SK-N-MC (cell line): ENCODE measurements around the gene GIN1.

ENCODE experiments used
- EZH2 ChIP-seq: fragments of 200-600 bp; sonication (generic); IDR thresholded peaks from one replicate; pipeline ENCODE4 v1.6.1; 2017; ENCODE audit warnings: antibody characterized with exemption
- POLR2AphosphoS5 ChIP-seq: IDR thresholded peaks from 2 replicates; pipeline ENCODE4 v1.6.1; 2012; ENCODE audit warnings: mild to moderate bottlenecking, low read depth, low read length, borderline replicate concordance

GRCh38 chr5:103135461-103135860, 15.5 kb upstream of the GIN1 start:
- TF ChIP-seq POLR2AphosphoS5: no peak
- no peak for TF ChIP-seq EZH2
